Osteocyte (in vitro differentiated cells): Measurements from ENCODE around the gene FADS1. TPM values are rescaled to one million over a fixed set of nuclear protein-coding genes. Genes with fewer than 3 reads are reported as not detected.
A peak's percentile ranks its signal among the peaks of the same experiment; 100 is the strongest.

Source experiments
- DNase-seq: peaks from one replicate; pipeline ENCODE4 v3.0.0; 2021; ENCODE audit warnings: mixed read lengths; ENCODE audit not compliant: unreplicated experiment; ENCODE audit errors: extremely low spot score
- H3K27ac Mint-ChIP-seq: one replicate; pipeline ENCODE4 v1.8.0; 2021; ENCODE audit warnings: mild to moderate bottlenecking, mixed read lengths; ENCODE audit not compliant: unreplicated experiment
- H3K27me3 Mint-ChIP-seq: one replicate; pipeline ENCODE4 v1.8.0; 2021; ENCODE audit warnings: mixed read lengths; ENCODE audit not compliant: unreplicated experiment
- H3K36me3 Mint-ChIP-seq: one replicate; pipeline ENCODE4 v1.8.0; 2021; ENCODE audit warnings: mixed read lengths; ENCODE audit not compliant: unreplicated experiment
- H3K4me1 Mint-ChIP-seq: one replicate; pipeline ENCODE4 v1.8.0; 2021; ENCODE audit warnings: mixed read lengths; ENCODE audit not compliant: unreplicated experiment
- H3K4me3 Mint-ChIP-seq: one replicate; pipeline ENCODE4 v1.8.0; 2021; ENCODE audit warnings: mild to moderate bottlenecking, moderate library complexity, mixed read lengths; ENCODE audit not compliant: unreplicated experiment
- H3K9me3 Mint-ChIP-seq: one replicate; pipeline ENCODE4 v1.8.0; 2021; ENCODE audit warnings: mixed read lengths; ENCODE audit not compliant: unreplicated experiment
- total RNA-seq: library from RNA; stranded (reverse); gene quantifications from 2 replicates; pipeline ENCODE4 v1.2.1, GENCODE V29; 2021
- TF ChIP-seq, protein P1 (sequence below): fragments of 200-600 bp; sonication (generic); IDR thresholded peaks from 2 replicates; pipeline ENCODE4 v1.5.0; 2021; ENCODE audit warnings: antibody characterized with exemption, mild to moderate bottlenecking, moderate library complexity

Gene FADS1
- total RNA-seq, 1 donor from 2014 or later = 76.0 TPM

DNA sequence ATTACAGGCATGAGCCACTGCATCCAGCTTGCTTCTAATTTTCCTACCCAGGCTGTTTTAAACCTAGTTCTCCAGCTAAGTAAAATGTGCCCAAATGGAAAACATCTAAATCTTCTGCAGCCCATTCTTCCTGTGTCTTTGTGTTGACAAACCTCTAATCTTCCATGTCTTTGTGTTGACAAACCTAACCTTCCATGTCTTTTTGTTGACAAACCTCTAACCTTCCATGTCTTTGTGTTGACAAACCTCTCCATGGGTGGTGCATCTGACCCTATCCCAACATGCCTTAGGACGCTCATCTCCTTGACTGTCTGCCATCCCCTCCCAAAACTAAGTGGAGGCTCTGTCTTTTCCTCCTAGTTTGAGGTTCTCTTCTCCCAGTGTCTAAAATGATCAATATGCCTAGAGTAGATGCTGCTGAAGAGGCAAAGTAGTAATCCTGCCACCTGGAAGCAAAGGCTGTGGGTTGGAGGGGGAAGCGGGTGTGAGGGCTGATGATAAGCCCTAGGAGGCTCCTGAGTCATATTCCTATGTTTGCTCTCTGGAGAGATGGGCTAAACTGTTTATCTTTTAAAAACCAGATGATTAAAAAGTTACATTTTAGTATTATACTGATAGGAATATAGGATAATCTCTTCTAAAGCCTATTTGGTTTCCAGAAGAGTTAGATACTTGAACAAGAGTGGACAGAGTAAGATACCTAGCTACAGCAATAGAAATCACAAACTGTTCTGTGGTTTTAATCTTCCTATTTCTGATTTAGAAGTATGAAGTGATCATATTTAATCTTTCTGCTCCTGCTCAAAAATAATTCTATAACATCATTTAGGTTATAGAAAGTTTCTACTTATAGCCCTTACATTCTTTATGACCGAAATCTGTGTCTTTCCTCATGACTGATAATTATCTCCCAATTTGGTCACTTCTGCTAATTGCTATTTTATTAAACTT is 16.2 kb downstream of the FADS1 start:
- H3K4me1 Mint-ChIP-seq = peaks cover 11% of the 10 kb centered on the region
- no peaks in the 10 kb centered on the region for H3K27me3 Mint-ChIP-seq
- DNase-seq = no peak
- H3K36me3 Mint-ChIP-seq = peaks cover 16% of the 10 kb centered on the region
- H3K27ac Mint-ChIP-seq = peak overlapping the region; percentile 36
- H3K4me3 Mint-ChIP-seq = no peak overlapping the region
- TF ChIP-seq, protein P1, sequence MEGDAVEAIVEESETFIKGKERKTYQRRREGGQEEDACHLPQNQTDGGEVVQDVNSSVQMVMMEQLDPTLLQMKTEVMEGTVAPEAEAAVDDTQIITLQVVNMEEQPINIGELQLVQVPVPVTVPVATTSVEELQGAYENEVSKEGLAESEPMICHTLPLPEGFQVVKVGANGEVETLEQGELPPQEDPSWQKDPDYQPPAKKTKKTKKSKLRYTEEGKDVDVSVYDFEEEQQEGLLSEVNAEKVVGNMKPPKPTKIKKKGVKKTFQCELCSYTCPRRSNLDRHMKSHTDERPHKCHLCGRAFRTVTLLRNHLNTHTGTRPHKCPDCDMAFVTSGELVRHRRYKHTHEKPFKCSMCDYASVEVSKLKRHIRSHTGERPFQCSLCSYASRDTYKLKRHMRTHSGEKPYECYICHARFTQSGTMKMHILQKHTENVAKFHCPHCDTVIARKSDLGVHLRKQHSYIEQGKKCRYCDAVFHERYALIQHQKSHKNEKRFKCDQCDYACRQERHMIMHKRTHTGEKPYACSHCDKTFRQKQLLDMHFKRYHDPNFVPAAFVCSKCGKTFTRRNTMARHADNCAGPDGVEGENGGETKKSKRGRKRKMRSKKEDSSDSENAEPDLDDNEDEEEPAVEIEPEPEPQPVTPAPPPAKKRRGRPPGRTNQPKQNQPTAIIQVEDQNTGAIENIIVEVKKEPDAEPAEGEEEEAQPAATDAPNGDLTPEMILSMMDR = no peak
- H3K9me3 Mint-ChIP-seq = no peaks in the 10 kb centered on the region

DNA sequence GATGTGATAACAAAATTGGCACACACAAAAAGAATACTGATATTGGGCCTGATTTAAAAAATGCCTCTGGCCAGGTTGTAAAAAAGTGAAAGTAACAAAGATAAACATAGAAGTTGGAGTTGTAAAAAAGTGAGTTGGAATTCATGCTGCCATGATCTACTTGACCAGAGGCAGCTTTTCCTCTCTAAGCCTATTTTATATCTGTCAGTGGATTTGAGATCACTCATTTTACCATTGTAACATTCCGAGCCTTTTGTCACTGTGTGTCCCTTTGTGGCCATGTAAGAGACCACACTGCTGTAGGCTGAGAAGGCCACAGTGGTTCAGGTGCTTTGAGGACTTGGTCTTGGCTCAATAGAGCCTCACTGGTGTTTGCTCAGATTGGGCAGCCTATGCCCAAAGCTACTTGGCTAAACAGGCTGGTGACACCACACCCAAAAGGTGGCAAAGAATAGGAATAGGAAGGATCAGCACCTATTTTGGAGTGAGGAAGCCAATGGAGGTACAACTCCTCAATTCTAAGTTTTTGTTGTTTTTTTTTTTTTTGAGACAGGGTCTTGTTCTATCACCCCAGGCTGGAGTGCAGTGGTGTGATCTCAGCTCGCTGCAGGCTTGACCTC is 17.0 kb downstream of the FADS1 start:
- TF ChIP-seq, protein P1 = no peak
- H3K36me3 Mint-ChIP-seq = peaks cover 9% of the 10 kb centered on the region
- H3K27me3 Mint-ChIP-seq = no peaks in the 10 kb centered on the region
- peaks cover 14% of the 10 kb centered on the region for H3K4me1 Mint-ChIP-seq
- no peak for DNase-seq
- H3K9me3 Mint-ChIP-seq = no peaks in the 10 kb centered on the region
- H3K27ac Mint-ChIP-seq = peak overlapping the region; percentile 5
- no peak overlapping the region for H3K4me3 Mint-ChIP-seq

DNA sequence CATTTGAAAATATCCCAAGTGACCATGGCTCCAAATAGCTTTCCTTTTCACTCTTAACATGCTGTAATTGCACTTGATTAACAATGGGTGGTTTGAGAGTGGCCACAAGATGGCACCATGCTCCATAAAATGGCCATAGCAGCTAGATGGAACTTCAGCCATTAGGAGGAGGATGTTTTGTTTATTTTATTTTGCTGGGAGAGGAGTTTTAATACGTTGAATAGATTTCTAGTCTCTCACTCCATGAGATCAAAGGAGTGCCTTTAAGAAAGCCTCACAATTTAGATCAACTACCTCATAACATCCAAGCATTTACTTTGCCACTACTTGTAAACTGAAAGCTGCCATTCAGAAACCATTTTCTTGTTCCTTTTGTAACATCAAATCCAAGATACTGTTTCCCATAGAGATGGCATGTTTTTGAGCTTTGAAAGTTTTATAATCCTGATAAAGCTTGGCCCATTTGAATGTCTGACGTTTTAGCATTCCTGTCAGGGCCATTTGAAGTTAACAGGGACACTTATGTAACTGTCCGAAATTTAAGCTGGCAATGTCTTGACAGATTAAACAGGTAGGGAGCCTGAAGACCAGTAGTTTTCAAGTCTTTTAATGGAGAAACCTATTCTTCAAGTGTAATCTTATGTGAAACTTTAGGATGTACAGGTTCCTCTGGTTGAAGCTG is 19.4 kb downstream of the FADS1 start:
- Mint-ChIP-seq H3K4me1 (peaks cover 21% of the 10 kb centered on the region), H3K4me3 (no peak overlapping the region), H3K27me3 (no peaks in the 10 kb centered on the region), H3K27ac (peak overlapping the region; percentile 74), H3K36me3 (peaks cover 3% of the 10 kb centered on the region), H3K9me3 (no peaks in the 10 kb centered on the region)
- peak; percentile 87 for DNase-seq
- TF ChIP-seq, protein P1 = peak; percentile 89

DNA sequence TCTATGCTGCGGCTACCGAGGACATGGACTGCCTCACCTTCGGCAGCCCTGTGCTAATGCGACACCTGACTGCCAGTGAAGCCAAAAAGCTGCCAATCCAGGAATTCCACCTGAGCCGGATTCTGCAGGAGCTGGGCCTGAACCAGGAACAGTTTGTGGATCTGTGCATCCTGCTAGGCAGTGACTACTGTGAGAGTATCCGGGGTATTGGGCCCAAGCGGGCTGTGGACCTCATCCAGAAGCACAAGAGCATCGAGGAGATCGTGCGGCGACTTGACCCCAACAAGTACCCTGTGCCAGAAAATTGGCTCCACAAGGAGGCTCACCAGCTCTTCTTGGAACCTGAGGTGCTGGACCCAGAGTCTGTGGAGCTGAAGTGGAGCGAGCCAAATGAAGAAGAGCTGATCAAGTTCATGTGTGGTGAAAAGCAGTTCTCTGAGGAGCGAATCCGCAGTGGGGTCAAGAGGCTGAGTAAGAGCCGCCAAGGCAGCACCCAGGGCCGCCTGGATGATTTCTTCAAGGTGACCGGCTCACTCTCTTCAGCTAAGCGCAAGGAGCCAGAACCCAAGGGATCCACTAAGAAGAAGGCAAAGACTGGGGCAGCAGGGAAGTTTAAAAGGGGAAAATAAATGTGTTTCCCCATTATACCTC is 20.8 kb downstream of the FADS1 start:
- Mint-ChIP-seq H3K36me3 (peaks cover 3% of the 10 kb centered on the region), H3K9me3 (no peaks in the 10 kb centered on the region), H3K4me3 (no peak overlapping the region), H3K4me1 (peaks cover 27% of the 10 kb centered on the region), H3K27me3 (no peaks in the 10 kb centered on the region), H3K27ac (no peak overlapping the region)
- no peak for DNase-seq
- TF ChIP-seq, protein P1 = no peak
